Measurements from ENCODE around the gene SAMM50. TPM values are rescaled to one million over a fixed set of nuclear protein-coding genes. Genes with fewer than 3 reads are reported as not detected.

SAMM50 gene
- total RNA-seq, 4 donors from 2014 or later, result 27.6 to 45.4 (median 32.3) TPM

GRCh38 chr22:43968614-43969013, 13.4 kb downstream of the SAMM50 start:
- no peak for TF ChIP-seq CTCF (IDR thresholded peaks at IDR 0.05)
- DNase-seq (ENCODE audit: low spot score) (no peak), ATAC-seq (ENCODE audit: low FRiP score) (no peak)

- ATAC-seq (ENCODE audit: low FRiP score), result no peak
- TF ChIP-seq CTCF (IDR thresholded peaks at IDR 0.05), result no peak
- DNase-seq (ENCODE audit: low spot score), result no peak
Observed at GRCh38 chr22:43969021-43969878, 14.0 kb downstream of the SAMM50 start.

- DNase-seq (ENCODE audit: low spot score) (no peak), ATAC-seq (ENCODE audit: low FRiP score) (no peak)
- no peak for TF ChIP-seq CTCF (IDR thresholded peaks at IDR 0.05)
Observed at GRCh38 chr22:43969989-43970755, 14.9 kb downstream of the SAMM50 start.

- TF ChIP-seq CTCF (IDR thresholded peaks at IDR 0.05), result no peak
- no peak for ATAC-seq (ENCODE audit: low FRiP score)
- no peak for DNase-seq (ENCODE audit: low spot score)
Observed at GRCh38 chr22:43971112-43971511, 15.9 kb downstream of the SAMM50 start.

- DNase-seq (ENCODE audit: low spot score) (no peak), ATAC-seq (ENCODE audit: low FRiP score) (no peak)
Observed at GRCh38 chr22:43972931-43973462, 17.8 kb downstream of the SAMM50 start.

GRCh38 chr22:43974028-43974545, 18.8 kb downstream of the SAMM50 start:
- DNase-seq (ENCODE audit: low spot score), result no peak
- TF ChIP-seq CTCF (IDR thresholded peaks at IDR 0.05), result no peak
- no peak for ATAC-seq (ENCODE audit: low FRiP score)

More at GRCh38 chr22:43972931-43973462, 17.8 kb downstream of the SAMM50 start:
- no peak for TF ChIP-seq CTCF (IDR thresholded peaks at IDR 0.05)

Measured in omental fat pad (tissue), 4 donors.